HepG2 (cell line): ENCODE data around the gene STK39. TPM values are rescaled to one million over a fixed set of nuclear protein-coding genes. Genes with fewer than 3 reads are reported as not detected.

Experiments used
- DPF2 ChIP-seq: sonication (generic); formaldehyde crosslinking; IDR thresholded peaks from 2 replicates; pipeline ENCODE4 v1.4.0; 2020; ENCODE audit warnings: mild to moderate bottlenecking, low read depth, missing genetic modification reagents, borderline replicate concordance
- HCFC1 ChIP-seq: fragments of 150-350 bp; IDR thresholded peaks from 2 replicates; pipeline ENCODE4 v1.6.1; 2014; ENCODE audit warnings: low read depth, low read length
- NBN ChIP-seq: fragments of 450-650 bp; conservative IDR thresholded peaks from 2 replicates; pipeline ENCODE4 v1.6.1; 2017
- RFX5 ChIP-seq: IDR thresholded peaks from 2 replicates; pipeline ENCODE4 v1.6.1; 2011; ENCODE audit warnings: low read depth, low read length, improper control_type of control experiment
- SKI ChIP-seq: fragments of 450-650 bp; IDR thresholded peaks from one replicate; pipeline ENCODE4 v1.6.1; 2018; ENCODE audit warnings: mild to moderate bottlenecking; ENCODE audit not compliant: partially characterized antibody
- SOX13 ChIP-seq, 3 experiments: fragments of 450-650 bp in 1 of 3; sonication (generic) in 1 of 3; formaldehyde crosslinking in 1 of 3; IDR thresholded peaks in 2 of 3; conservative IDR thresholded peaks in 1 of 3; 2 replicates each; pipeline versions ENCODE4 v1.5.0 to v1.6.1; 2016 to 2020; ENCODE audit warnings: antibody characterized with exemption in 1 of 3, mild to moderate bottlenecking in 1 of 3, missing compliant biosample characterization in 1 of 3, missing genetic modification reagents in 1 of 3, moderate library complexity in 1 of 3
- ZNF296 ChIP-seq: sonication (generic); formaldehyde crosslinking; conservative IDR thresholded peaks from 2 replicates; pipeline ENCODE4 v1.5.0; 2020; ENCODE audit warnings: mild to moderate bottlenecking, missing genetic modification reagents
- ZNF451 ChIP-seq: sonication (generic); formaldehyde crosslinking; IDR thresholded peaks from 2 replicates; pipeline ENCODE4 v1.5.0; 2020; ENCODE audit warnings: mild to moderate bottlenecking, missing genetic modification reagents
- ZNF546 ChIP-seq: sonication (generic); formaldehyde crosslinking; conservative IDR thresholded peaks from 2 replicates; pipeline ENCODE4 v1.8.1; 2023; ENCODE audit warnings: mild to moderate bottlenecking, missing genetic modification reagents
- ZNF616 ChIP-seq: sonication (generic); formaldehyde crosslinking; IDR thresholded peaks from 2 replicates; pipeline ENCODE4 v1.5.0; 2020; ENCODE audit warnings: low read depth, mild to moderate bottlenecking, missing genetic modification reagents
- ZNF766 ChIP-seq: sonication (generic); formaldehyde crosslinking; IDR thresholded peaks from 2 replicates; pipeline ENCODE4 v1.5.0; 2020; ENCODE audit warnings: missing genetic modification reagents, borderline replicate concordance
- ZNF792 ChIP-seq: IDR thresholded peaks from 2 replicates; pipeline ENCODE4 v1.6.1; 2016
- polyA plus RNA-seq, 8 experiments: library from polyadenylated mRNA; depleted of rRNA in 3 of 8; stranded (reverse) in 7 of 8; unstranded in 1 of 8; fragments of >200 nt; fragmentation: Illumina TruSeq in 4 of 8; extraction: Trizol in 4 of 8; gene quantifications; 2 replicates each; pipeline versions ENCODE4 v1.2.1 to v1.2.3, GENCODE V29; 2011 to 2016; ENCODE audit warnings: low read depth in 4 of 8, missing spikeins in 1 of 8, mixed read lengths in 1 of 8; ENCODE audit not compliant: insufficient read depth in 1 of 8
- total RNA-seq, 5 experiments: library from RNA; depleted of rRNA; stranded (reverse); fragments of >200 nt; fragmentation: Illumina TruSeq; extraction: Trizol; gene quantifications; 2 replicates each; pipeline ENCODE4 v1.2.3, GENCODE V29; 2016; ENCODE audit warnings: low read depth in 1 of 5
- TF ChIP-seq, protein P1 (sequence below): sonication (generic); formaldehyde crosslinking; IDR thresholded peaks from 2 replicates; pipeline ENCODE4 v1.4.0; 2020; ENCODE audit warnings: missing genetic modification reagents, borderline replicate concordance
- TF ChIP-seq, protein P2 (sequence below): sonication (generic); formaldehyde crosslinking; IDR thresholded peaks from 2 replicates; pipeline ENCODE4 v1.4.0; 2020; ENCODE audit warnings: mild to moderate bottlenecking, missing genetic modification reagents
- TF ChIP-seq, protein P3 (sequence below): sonication (generic); formaldehyde crosslinking; IDR thresholded peaks from 2 replicates; pipeline ENCODE4 v1.4.0; 2020; ENCODE audit warnings: missing genetic modification reagents
- TF ChIP-seq, protein P4 (sequence below): sonication (generic); formaldehyde crosslinking; IDR thresholded peaks from 2 replicates; pipeline ENCODE4 v1.5.1; 2020; ENCODE audit warnings: mild to moderate bottlenecking, missing genetic modification reagents

STK39 gene
- total and polyA plus RNA-seq, 2 of the 13 experiments (the other 11 are each of a cell fraction or from before 2014, with no cell fraction given): 27.3 to 38.4 TPM

DNA sequence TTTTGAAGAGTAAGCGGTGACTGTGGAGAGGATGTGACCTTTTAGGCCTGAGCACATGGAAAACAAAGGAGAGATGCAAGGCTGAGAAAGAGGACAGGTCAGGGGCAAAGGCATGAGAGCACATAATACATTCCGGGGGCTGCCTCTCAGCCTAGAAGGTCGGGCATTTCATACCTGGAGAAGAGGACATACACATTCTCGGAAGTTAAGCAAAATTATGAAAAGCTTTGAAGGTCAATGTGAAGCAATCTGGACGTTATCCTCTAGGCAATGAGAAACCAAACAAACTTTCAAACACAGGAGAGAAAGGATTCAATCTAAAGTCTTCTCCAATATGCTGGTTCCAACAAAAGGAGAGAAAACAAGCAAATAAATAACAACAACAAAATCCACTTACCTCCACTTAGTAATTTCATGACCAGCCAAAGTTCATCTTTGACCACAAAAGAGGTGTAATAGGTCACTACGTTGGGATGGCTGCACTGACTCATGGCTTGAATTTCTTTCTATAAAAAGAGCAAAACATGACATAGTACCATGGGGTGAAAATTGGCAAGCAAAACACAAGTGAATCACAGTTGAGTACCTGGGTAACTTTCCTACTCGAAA, 80.4 kb downstream of the STK39 start (continued):
- TF ChIP-seq, protein P1, sequence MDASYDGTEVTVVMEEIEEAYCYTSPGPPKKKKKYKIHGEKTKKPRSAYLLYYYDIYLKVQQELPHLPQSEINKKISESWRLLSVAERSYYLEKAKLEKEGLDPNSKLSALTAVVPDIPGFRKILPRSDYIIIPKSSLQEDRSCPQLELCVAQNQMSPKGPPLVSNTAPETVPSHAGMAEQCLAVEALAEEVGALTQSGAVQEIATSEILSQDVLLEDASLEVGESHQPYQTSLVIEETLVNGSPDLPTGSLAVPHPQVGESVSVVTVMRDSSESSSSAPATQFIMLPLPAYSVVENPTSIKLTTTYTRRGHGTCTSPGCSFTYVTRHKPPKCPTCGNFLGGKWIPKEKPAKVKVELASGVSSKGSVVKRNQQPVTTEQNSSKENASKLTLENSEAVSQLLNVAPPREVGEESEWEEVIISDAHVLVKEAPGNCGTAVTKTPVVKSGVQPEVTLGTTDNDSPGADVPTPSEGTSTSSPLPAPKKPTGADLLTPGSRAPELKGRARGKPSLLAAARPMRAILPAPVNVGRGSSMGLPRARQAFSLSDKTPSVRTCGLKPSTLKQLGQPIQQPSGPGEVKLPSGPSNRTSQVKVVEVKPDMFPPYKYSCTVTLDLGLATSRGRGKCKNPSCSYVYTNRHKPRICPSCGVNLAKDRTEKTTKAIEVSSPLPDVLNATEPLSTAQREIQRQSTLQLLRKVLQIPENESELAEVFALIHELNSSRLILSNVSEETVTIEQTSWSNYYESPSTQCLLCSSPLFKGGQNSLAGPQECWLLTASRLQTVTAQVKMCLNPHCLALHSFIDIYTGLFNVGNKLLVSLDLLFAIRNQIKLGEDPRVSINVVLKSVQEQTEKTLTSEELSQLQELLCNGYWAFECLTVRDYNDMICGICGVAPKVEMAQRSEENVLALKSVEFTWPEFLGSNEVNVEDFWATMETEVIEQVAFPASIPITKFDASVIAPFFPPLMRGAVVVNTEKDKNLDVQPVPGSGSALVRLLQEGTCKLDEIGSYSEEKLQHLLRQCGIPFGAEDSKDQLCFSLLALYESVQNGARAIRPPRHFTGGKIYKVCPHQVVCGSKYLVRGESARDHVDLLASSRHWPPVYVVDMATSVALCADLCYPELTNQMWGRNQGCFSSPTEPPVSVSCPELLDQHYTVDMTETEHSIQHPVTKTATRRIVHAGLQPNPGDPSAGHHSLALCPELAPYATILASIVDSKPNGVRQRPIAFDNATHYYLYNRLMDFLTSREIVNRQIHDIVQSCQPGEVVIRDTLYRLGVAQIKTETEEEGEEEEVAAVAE: no peak
- no peak for TF ChIP-seq SKI
- no peak; the same call in 1 of the 2 replicates for TF ChIP-seq ZNF792
- TF ChIP-seq RFX5: no peak
- no peak for TF ChIP-seq ZNF616 (CRISPR knock-in tag)
- TF ChIP-seq ZNF766 (CRISPR knock-in tag): no peak
- TF ChIP-seq, protein P2, sequence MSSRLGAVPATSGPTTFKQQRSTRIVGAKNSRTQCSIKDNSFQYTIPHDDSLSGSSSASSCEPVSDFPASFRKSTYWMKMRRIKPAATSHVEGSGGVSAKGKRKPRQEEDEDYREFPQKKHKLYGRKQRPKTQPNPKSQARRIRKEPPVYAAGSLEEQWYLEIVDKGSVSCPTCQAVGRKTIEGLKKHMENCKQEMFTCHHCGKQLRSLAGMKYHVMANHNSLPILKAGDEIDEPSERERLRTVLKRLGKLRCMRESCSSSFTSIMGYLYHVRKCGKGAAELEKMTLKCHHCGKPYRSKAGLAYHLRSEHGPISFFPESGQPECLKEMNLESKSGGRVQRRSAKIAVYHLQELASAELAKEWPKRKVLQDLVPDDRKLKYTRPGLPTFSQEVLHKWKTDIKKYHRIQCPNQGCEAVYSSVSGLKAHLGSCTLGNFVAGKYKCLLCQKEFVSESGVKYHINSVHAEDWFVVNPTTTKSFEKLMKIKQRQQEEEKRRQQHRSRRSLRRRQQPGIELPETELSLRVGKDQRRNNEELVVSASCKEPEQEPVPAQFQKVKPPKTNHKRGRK (CRISPR knock-in tag): no peak
- TF ChIP-seq, protein P3, sequence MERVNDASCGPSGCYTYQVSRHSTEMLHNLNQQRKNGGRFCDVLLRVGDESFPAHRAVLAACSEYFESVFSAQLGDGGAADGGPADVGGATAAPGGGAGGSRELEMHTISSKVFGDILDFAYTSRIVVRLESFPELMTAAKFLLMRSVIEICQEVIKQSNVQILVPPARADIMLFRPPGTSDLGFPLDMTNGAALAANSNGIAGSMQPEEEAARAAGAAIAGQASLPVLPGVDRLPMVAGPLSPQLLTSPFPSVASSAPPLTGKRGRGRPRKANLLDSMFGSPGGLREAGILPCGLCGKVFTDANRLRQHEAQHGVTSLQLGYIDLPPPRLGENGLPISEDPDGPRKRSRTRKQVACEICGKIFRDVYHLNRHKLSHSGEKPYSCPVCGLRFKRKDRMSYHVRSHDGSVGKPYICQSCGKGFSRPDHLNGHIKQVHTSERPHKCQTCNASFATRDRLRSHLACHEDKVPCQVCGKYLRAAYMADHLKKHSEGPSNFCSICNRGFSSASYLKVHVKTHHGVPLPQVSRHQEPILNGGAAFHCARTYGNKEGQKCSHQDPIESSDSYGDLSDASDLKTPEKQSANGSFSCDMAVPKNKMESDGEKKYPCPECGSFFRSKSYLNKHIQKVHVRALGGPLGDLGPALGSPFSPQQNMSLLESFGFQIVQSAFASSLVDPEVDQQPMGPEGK: peak; percentile 68; the same call in 1 of the 2 replicates
- TF ChIP-seq, protein P4, sequence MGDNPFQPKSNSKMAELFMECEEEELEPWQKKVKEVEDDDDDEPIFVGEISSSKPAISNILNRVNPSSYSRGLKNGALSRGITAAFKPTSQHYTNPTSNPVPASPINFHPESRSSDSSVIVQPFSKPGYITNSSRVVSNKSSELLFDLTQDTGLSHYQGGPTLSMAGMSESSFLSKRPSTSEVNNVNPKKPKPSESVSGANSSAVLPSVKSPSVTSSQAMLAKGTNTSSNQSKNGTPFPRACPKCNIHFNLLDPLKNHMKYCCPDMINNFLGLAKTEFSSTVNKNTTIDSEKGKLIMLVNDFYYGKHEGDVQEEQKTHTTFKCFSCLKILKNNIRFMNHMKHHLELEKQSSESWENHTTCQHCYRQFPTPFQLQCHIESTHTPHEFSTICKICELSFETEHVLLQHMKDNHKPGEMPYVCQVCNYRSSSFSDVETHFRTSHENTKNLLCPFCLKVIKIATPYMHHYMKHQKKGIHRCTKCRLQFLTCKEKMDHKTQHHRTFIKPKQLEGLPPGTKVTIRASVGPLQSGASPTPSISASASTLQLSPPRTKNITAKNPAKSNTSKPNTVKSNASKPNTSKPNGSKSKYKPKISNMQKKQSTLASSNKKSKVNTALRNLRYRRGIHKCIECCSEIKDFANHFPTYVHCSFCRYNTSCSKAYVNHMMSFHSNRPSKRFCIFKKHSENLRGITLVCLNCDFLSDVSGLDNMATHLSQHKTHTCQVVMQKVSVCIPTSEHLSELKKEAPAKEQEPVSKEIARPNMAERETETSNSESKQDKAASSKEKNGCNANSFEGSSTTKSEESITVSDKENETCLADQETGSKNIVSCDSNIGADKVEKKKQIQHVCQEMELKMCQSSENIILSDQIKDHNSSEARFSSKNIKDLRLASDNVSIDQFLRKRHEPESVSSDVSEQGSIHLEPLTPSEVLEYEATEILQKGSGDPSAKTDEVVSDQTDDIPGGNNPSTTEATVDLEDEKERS (CRISPR knock-in tag): no peak; the same call in 1 of the 2 replicates
- no peak for TF ChIP-seq ZNF451 (CRISPR knock-in tag)
- TF ChIP-seq SOX13 (IDR thresholded peaks at IDR 0.05): peak; percentile 77
- peak in 1 of 2 experiments; percentile 97; a peak in 2 of 4 replicates for TF ChIP-seq SOX13 (CRISPR knock-in tag; conservative IDR thresholded peaks at IDR 0.05 in 1 of 2, IDR thresholded peaks at IDR 0.05 in 1 of 2)
- no peak for TF ChIP-seq ZNF296 (CRISPR knock-in tag)
- TF ChIP-seq HCFC1: no peak
- TF ChIP-seq DPF2: 0 out of 2 replicates have a peak, but pooled peaks have one; percentile 26
- no peak for TF ChIP-seq ZNF546
- no peak for TF ChIP-seq NBN
